ENCODE data around the gene PREX1.

The PREX1 gene

GRCh38 chr20:48690888-48691287, 136.9 kb downstream of the PREX1 start:
- no peak for DNase-seq (ENCODE audit: low spot score)
- TF ChIP-seq, protein P1, sequence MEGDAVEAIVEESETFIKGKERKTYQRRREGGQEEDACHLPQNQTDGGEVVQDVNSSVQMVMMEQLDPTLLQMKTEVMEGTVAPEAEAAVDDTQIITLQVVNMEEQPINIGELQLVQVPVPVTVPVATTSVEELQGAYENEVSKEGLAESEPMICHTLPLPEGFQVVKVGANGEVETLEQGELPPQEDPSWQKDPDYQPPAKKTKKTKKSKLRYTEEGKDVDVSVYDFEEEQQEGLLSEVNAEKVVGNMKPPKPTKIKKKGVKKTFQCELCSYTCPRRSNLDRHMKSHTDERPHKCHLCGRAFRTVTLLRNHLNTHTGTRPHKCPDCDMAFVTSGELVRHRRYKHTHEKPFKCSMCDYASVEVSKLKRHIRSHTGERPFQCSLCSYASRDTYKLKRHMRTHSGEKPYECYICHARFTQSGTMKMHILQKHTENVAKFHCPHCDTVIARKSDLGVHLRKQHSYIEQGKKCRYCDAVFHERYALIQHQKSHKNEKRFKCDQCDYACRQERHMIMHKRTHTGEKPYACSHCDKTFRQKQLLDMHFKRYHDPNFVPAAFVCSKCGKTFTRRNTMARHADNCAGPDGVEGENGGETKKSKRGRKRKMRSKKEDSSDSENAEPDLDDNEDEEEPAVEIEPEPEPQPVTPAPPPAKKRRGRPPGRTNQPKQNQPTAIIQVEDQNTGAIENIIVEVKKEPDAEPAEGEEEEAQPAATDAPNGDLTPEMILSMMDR (IDR thresholded peaks at IDR 0.05; ENCODE audit: extremely low read depth, missing control alignments): no peak

DNA sequence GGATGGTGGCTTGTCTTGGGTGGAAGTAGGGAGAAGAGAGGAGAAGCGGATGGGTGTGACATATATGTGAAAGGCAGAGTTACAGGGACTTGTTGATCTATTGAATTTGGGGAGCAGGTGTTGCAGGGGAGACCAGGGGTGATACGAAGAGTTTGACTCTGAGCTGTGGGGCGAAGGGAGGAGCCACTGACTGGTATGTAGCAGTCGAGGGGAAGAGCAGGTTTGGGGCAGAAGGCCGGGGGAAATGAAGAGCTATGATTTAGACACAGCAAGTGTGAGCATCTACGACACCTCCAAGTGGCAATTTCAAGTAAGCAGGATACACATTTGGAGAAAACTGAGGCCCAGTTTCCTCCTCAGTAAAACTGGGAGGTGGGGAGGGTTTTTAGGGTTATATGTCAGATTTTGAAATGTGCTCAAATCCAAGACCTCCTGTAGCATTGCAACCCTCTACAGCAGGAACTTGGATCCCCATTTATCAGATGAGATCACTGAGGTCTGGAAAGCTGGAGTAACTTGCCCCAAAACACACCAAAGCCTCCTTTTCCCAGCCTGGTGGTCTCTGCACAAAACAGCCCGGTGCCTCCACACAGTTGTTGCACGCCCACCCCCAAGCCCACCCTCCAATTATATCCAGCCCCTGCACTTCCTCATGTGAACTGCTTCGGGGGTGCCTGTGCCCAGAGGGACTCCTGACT, 137.8 kb downstream of the PREX1 start:
- TF ChIP-seq, protein P1 (IDR thresholded peaks at IDR 0.05; ENCODE audit: extremely low read depth, missing control alignments): no peak
- no peak for DNase-seq (ENCODE audit: low spot score)

DNA sequence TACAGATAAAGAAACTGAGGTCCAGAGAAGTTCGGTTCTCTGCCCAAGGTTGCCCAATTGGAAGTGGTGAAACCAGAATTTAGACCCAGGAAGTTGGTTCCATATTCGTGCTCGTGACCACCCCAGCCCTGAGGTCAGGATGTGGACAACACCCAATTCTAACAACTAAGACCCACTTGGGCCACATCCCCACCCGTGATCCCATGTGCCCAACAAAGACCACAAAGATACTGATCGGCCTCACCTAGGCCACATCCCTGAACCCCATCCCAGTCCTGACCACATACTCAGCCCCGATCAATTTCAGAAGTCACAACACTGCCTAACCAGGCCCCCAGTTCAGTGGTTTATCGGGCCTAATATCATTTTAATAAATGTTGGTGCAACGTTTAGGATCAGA, 138.4 kb downstream of the PREX1 start:
- DNase-seq (ENCODE audit: low spot score): no peak
- TF ChIP-seq, protein P1 (IDR thresholded peaks at IDR 0.05; ENCODE audit: extremely low read depth, missing control alignments): no peak

DNA sequence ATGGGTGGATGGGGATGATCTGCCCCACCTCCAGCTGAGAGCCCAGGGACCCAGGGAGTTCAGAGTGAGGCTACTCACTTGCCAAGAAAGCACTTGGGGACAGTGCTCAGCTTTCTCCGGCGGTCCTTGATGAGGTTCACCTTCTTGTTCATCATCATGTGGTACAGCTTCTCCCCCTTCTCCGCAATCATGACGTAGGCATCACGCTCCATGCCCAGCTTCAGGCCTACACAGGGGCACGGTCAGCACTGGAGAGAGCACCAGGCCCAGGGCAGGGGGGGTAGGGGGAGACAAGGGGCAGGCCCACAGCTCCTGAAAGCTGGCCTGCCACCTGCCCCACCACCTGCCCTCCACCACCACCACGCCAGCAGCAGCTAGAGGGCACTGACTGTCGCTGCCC, 139.2 kb downstream of the PREX1 start:
- TF ChIP-seq, protein P1 (IDR thresholded peaks at IDR 0.05; ENCODE audit: extremely low read depth, missing control alignments): no peak
- no peak for DNase-seq (ENCODE audit: low spot score)

DNA sequence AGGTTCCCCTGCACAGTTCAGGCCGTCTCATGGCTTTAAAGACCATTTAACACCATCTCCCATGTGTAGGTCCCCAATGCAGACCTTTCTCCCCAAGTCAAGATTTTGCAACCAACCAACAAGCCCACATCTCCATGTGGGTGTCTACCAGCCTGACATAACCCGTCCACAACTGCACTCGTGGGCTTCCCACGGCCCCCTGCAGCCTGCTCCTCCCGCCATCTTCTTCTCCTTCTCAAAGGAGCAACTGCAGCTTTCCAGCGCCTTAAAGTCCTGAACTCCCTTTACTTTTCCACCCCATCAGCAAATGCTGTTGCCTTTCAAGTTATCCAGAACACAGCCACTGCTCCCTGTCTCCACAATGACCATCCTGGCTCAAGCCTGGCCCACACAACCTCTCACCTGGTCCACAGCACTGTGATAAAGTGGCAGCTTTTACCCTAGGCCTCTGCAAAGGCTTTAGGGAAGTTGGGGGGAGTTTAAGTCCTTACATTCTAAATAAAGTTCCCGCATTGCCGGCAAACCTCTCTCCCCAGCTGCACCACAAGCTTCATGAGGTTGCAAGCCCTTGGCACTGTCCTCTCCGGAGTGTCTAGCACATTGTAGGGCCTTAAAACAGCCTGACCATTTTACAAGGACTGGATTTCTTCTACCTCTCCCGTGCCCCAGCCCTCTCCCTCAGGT, 140.5 kb downstream of the PREX1 start:
- DNase-seq (ENCODE audit: low spot score): no peak
- TF ChIP-seq, protein P1 (IDR thresholded peaks at IDR 0.05; ENCODE audit: extremely low read depth, missing control alignments): no peak

DNA sequence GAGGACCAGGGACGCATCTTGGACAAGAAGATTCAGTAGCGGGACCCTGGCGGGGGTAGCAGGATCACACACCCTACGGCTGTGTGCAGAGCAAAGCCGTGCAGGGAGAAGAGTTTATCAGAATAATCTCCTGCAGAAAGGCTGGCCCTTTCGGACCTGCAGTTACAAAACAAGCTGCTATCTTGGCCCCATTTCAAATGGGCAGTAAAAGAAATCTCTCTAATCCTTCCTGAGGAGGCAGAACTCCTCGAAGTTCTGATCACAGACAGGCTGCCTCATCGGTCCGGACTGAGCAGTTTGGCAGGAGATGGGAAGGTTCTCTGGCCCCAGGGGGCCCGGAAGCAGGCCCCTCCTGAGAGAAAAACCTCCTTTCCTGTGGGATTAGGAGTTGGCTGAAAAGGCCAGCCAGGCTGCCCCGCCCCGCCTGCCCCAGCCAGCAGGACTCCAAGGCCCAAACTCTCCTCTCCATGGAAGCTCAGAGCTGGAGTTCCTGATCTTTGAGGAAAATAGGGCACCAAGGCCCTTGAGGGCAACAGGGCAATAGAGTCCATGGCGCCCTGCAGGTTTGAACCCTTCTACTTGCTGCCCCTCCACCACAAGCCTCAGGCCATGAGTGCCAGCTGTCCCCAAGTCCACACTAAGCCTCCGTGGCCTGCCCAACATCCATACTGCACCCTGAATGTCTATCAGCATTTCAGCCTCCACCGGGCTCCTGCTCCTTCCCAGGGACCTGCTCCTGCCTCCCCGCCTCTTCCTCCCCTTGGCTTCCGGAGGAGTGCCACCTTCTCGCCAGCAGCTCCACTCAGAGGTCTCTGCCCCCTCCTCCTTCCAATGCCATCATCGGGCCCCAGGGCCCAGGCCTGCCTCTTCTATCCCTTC, 141.3 kb downstream of the PREX1 start:
- TF ChIP-seq, protein P1 (IDR thresholded peaks at IDR 0.05; ENCODE audit: extremely low read depth, missing control alignments): no peak
- DNase-seq (ENCODE audit: low spot score): no peak

DNA sequence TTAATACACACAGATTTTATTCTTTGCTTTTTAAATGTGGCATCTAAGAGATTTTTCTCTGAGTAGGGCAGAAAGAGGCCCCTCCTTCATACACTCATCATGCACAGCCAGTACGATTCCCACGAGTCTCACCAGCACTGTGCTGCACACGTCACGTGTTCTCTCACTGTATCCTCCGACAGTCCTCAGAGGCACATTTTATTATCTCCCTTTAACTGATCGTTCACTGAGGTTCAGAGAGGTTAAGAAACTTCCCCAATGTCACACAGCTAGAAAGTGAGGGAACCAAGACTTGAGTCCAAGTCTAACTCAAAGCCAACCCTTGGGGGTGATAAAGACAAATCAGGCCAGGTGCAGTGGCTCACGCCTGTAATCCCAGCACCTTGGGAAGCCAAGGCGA, 142.5 kb downstream of the PREX1 start:
- DNase-seq (ENCODE audit: low spot score): no peak
- TF ChIP-seq, protein P1 (IDR thresholded peaks at IDR 0.05; ENCODE audit: extremely low read depth, missing control alignments): no peak

Data from GM20000 (cell line).